Hepatocyte (in vitro differentiated cells): ENCODE results near the gene WWTR1.

ENCODE experiments used
- CTCF ChIP-seq: fragments of 200-600 bp; sonication (generic); IDR thresholded peaks from 2 replicates; pipeline ENCODE4 v1.5.1; 2016; ENCODE audit warnings: antibody characterized with exemption, mild to moderate bottlenecking; ENCODE audit not compliant: poor library complexity
- EZH2phosphoT487 ChIP-seq: fragments of 200-600 bp; sonication (generic); IDR thresholded peaks from one replicate; pipeline ENCODE4 v1.6.1; 2018; ENCODE audit warnings: antibody characterized with exemption, mild to moderate bottlenecking, low read depth, moderate library complexity; ENCODE audit not compliant: unreplicated experiment, severe bottlenecking

GRCh38 chr3:149640976-149641728 is 16.7 kb downstream of the WWTR1 start:
- TF ChIP-seq CTCF (no peak), EZH2phosphoT487 (no peak)
